Measurements from ENCODE around the gene SLC38A7. TPM values are rescaled to one million over a fixed set of nuclear protein-coding genes. Genes with fewer than 3 reads are reported as not detected.

The SLC38A7 gene
- total RNA-seq, 1 experiment from 2014 or later = 26.6 TPM

- H3K4ac ChIP-seq (ENCODE audit: low read depth, low read length) = no peak overlapping the region
- no peak overlapping the region for H2BK5ac ChIP-seq (ENCODE audit: insufficient read length, low read length)
- no peaks in the 10 kb centered on the region for H3K4me1 Mint-ChIP-seq
- H3K9me3 ChIP-seq (ENCODE audit: control insufficient read depth, low read depth, low read length) = no peaks in the 10 kb centered on the region
- no CpG with 5 or more reads among the region's 8 CpGs for WGBS (ENCODE audit: extremely low coverage, insufficient read length, low lambda C conversion rate)
- no peak overlapping the region for H3K56ac ChIP-seq (ENCODE audit: insufficient read length, low read depth, low read length)
- H3K27me3 Mint-ChIP-seq (ENCODE audit: low read depth) = peaks cover 4% of the 10 kb centered on the region
- H3K9ac ChIP-seq (ENCODE audit: extremely low read depth, insufficient read length, low read length) = no peak overlapping the region
- H2BK20ac ChIP-seq (ENCODE audit: low read depth, low read length, poor library complexity, severe bottlenecking) = no peak overlapping the region
- no peaks in the 10 kb centered on the region for H3K9me3 Mint-ChIP-seq
- no peaks in the 10 kb centered on the region for H3K79me1 ChIP-seq (ENCODE audit: insufficient read depth, low read depth, low read length, poor library complexity, severe bottlenecking)
- no peaks in the 10 kb centered on the region for H3K4me1 ChIP-seq (ENCODE audit: insufficient read depth, low read length)
- H3K4me3 Mint-ChIP-seq = no peak overlapping the region
- H3K18ac ChIP-seq (ENCODE audit: insufficient read length, low read depth, low read length) = no peak overlapping the region
- no peak for TF ChIP-seq CTCF (conservative IDR thresholded peaks at IDR 0.05)
- no peak overlapping the region for H4K5ac ChIP-seq (ENCODE audit: insufficient read length, low read depth, low read length)
- no peak overlapping the region for H3K14ac ChIP-seq (ENCODE audit: insufficient read depth, low read length)
- no peak overlapping the region for H2BK12ac ChIP-seq (ENCODE audit: insufficient read length, low read depth, low read length)
- H4K91ac ChIP-seq (ENCODE audit: insufficient read length, low read depth, low read length) = no peak overlapping the region
- H2AFZ ChIP-seq (ENCODE audit: low read length) = no peak overlapping the region
- H4K20me1 ChIP-seq (ENCODE audit: control insufficient read depth, insufficient read depth, insufficient read length) = no peaks in the 10 kb centered on the region
- no peaks in the 10 kb centered on the region for H3K36me3 Mint-ChIP-seq (ENCODE audit: insufficient read depth in 1 of 3, low read depth in 3 of 3)
- no peak overlapping the region for H3K27ac ChIP-seq (ENCODE audit: insufficient read length, low read depth, low read length)
- peaks cover 2% of the 10 kb centered on the region for H3K23me2 ChIP-seq (ENCODE audit: insufficient read length, low read depth, low read length, poor library complexity, severe bottlenecking)
- no peaks in the 10 kb centered on the region for H3K79me2 ChIP-seq (ENCODE audit: insufficient read depth, low read length)
- H3K4me2 ChIP-seq (ENCODE audit: insufficient read depth, insufficient read length, low read length) = no peak overlapping the region
- no peak overlapping the region for H2AK5ac ChIP-seq (ENCODE audit: insufficient read length, low read length)
- no peaks in the 10 kb centered on the region for H3K27me3 ChIP-seq (ENCODE audit: insufficient read depth, low read length)
- H4K8ac ChIP-seq (replicated peaks; ENCODE audit: insufficient read length, low read depth, low read length) = no peak overlapping the region
- no peak overlapping the region for H3K23ac ChIP-seq (ENCODE audit: insufficient read length, low read depth, low read length)
- H2BK120ac ChIP-seq (ENCODE audit: low read depth, low read length, poor library complexity, severe bottlenecking) = no peak overlapping the region
- no peak for DNase-seq
- H3T11ph ChIP-seq (ENCODE audit: low read length) = no peak overlapping the region
- H2BK15ac ChIP-seq (ENCODE audit: low read depth, low read length) = no peak overlapping the region
- no peak overlapping the region for H3K27ac Mint-ChIP-seq
These were observed 44.7 kb downstream of the SLC38A7 start for GRCh38 chr16:58639836-58640235.
